RWPE2 (cell line): Measurements from ENCODE around the gene RABGAP1L.

Experiments used
- ATAC-seq: fragments of 200-7000 bp; cut with Tn5 transposase; 3 replicates; pipeline ENCODE4 v1.9.1; 2021; ENCODE audit warnings: low read depth
- DNase-seq: peaks from one replicate; pipeline ENCODE4 v3.0.0-alpha.2; 2020; ENCODE audit warnings: low spot score
- H3K27ac ChIP-seq: fragments of 450-650 bp; 2 replicates; pipeline ENCODE4 v1.5.1; 2017; ENCODE audit warnings: mild to moderate bottlenecking; ENCODE audit not compliant: poor library complexity, severe bottlenecking
- H3K27me3 ChIP-seq: fragments of 250-450 bp; sonication (Bioruptor Pico); 2 replicates; pipeline ENCODE4 v1.5.1; 2021; ENCODE audit warnings: mild to moderate bottlenecking, moderate library complexity; ENCODE audit not compliant: insufficient read depth, poor library complexity, severe bottlenecking
- H3K36me3 ChIP-seq: fragments of 250-450 bp; sonication (Bioruptor Pico); 2 replicates; pipeline ENCODE4 v1.5.1; 2020; ENCODE audit warnings: low read depth, mild to moderate bottlenecking, moderate library complexity
- H3K4me1 ChIP-seq: fragments of 250-450 bp; sonication (Bioruptor Pico); 2 replicates; pipeline ENCODE4 v1.5.1; 2021; ENCODE audit warnings: mild to moderate bottlenecking, moderate library complexity; ENCODE audit not compliant: insufficient read depth, poor library complexity, severe bottlenecking
- H3K4me3 ChIP-seq: fragments of 250-450 bp; sonication (Bioruptor Pico); 2 replicates; pipeline ENCODE4 v1.5.1; 2021; ENCODE audit warnings: mild to moderate bottlenecking, moderate library complexity; ENCODE audit not compliant: severe bottlenecking
- H3K9me3 ChIP-seq: fragments of 250-450 bp; sonication (Bioruptor Pico); 2 replicates; pipeline ENCODE4 v1.5.1; 2021; ENCODE audit warnings: mild to moderate bottlenecking, moderate library complexity; ENCODE audit not compliant: severe bottlenecking
- CTCF ChIP-seq: fragments of 450-650 bp; IDR thresholded peaks from one replicate; pipeline ENCODE4 v1.5.1; 2017; ENCODE audit warnings: mild to moderate bottlenecking, moderate library complexity; ENCODE audit not compliant: poor library complexity, severe bottlenecking

Gene RABGAP1L

GRCh38 chr1:174159252-174160108 lies at the start of gene RABGAP1L:
Gene RABGAP1L (plus strand): TSS chr1:174159520.
- Histone ChIP-seq H3K36me3 (no peaks in the 10 kb centered on the region), H3K4me1 (peaks cover 9% of the 10 kb centered on the region), H3K27me3 (no peaks in the 10 kb centered on the region), H3K9me3 (no peaks in the 10 kb centered on the region), H3K27ac (peak within 1 kb of the TSS; percentile 74), H3K4me3 (peak within 1 kb of the TSS; percentile 82)
- no peak for TF ChIP-seq CTCF
- peak; percentile 91 for DNase-seq
- peak; percentile 81 for ATAC-seq

GRCh38 chr1:174110053-174110452 lies 49.3 kb upstream of the RABGAP1L start:
- Histone ChIP-seq H3K27me3 (no peaks in the 10 kb centered on the region), H3K4me1 (peaks cover 4% of the 10 kb centered on the region), H3K36me3 (no peaks in the 10 kb centered on the region), H3K27ac (no peak overlapping the region), H3K9me3 (no peaks in the 10 kb centered on the region), H3K4me3 (no peak overlapping the region)
- no peak for TF ChIP-seq CTCF
- ATAC-seq (no peak), DNase-seq (no peak)

GRCh38 chr1:174112489-174113162 lies 46.7 kb upstream of the RABGAP1L start:
- ATAC-seq (no peak), DNase-seq (no peak)
- no peaks in the 10 kb centered on the region for H3K36me3 ChIP-seq
- no peak overlapping the region for H3K27ac ChIP-seq
- H3K4me3 ChIP-seq, result no peak overlapping the region
- H3K9me3 ChIP-seq, result no peaks in the 10 kb centered on the region
- TF ChIP-seq CTCF, result no peak
- peaks cover 8% of the 10 kb centered on the region for H3K4me1 ChIP-seq
- H3K27me3 ChIP-seq, result no peaks in the 10 kb centered on the region

- Histone ChIP-seq H3K9me3 (no peaks in the 10 kb centered on the region), H3K36me3 (no peaks in the 10 kb centered on the region), H3K27me3 (no peaks in the 10 kb centered on the region), H3K4me1 (peaks cover 4% of the 10 kb centered on the region), H3K27ac (no peak overlapping the region), H3K4me3 (no peak overlapping the region)
- DNase-seq, result no peak
- no peak for TF ChIP-seq CTCF
- no peak for ATAC-seq
Observed at GRCh38 chr1:174114106-174114505, 45.2 kb upstream of the RABGAP1L start.
